Measurements from ENCODE around the gene RABAC1. TPM values are rescaled to one million over a fixed set of nuclear protein-coding genes. Genes with fewer than 3 reads are reported as not detected.

The RABAC1 gene
- total and polyA plus RNA-seq, 10 of the 15 experiments (the other 5 are each of a cell fraction or from before 2014, with no cell fraction given), result 10.9 to 115 (median 49.2) TPM

GRCh38 chr19:41951686-41952172 lies 7.4 kb downstream of the RABAC1 start (continued):
- TF ChIP-seq ETV6 (conservative IDR thresholded peaks at IDR 0.05 in 1 of 2, IDR thresholded peaks at IDR 0.05 in 1 of 2; ENCODE audit: borderline replicate concordance in 1 of 2, low read depth in 1 of 2) (no peak), ZBTB4 (CRISPR knock-in tag; IDR thresholded peaks at IDR 0.05) (no peak), PML (IDR thresholded peaks at IDR 0.05; ENCODE audit: low read length) (no peak), RB1 (IDR thresholded peaks at IDR 0.05; ENCODE audit: borderline replicate concordance) (peak; percentile 62; the same call in 1 of the 2 replicates), ZBTB33 (IDR thresholded peaks at IDR 0.05) (no peak), TCF3 (IDR thresholded peaks at IDR 0.05; ENCODE audit: borderline replicate concordance, insufficient read depth, low read depth, low read length) (no peak), DPF2 (IDR thresholded peaks at IDR 0.05) (no peak), RELA (IDR thresholded peaks at IDR 0.05; ENCODE audit: borderline replicate concordance, partially characterized antibody) (no peak), SIX5 (IDR thresholded peaks at IDR 0.05; ENCODE audit: low read depth, low read length, severe bottlenecking) (no peak), RBBP5 (conservative IDR thresholded peaks at IDR 0.05) (no peak), IKZF1 (conservative IDR thresholded peaks at IDR 0.05) (peak; percentile 46), CHD1 (IDR thresholded peaks at IDR 0.05; ENCODE audit: low read depth, low read length) (no peak), BCL3 (IDR thresholded peaks at IDR 0.05; ENCODE audit: borderline replicate concordance, insufficient read depth, low read depth, low read length, poor library complexity, severe bottlenecking) (no peak), POU2F2 (IDR thresholded peaks at IDR 0.05; ENCODE audit: borderline replicate concordance, low read depth, low read length) (no peak), MTA2 (IDR thresholded peaks at IDR 0.05; ENCODE audit: low read depth) (no peak), ZSCAN29 (IDR thresholded peaks at IDR 0.05) (no peak), ATF3 (IDR thresholded peaks at IDR 0.05; ENCODE audit: borderline replicate concordance, extremely low read depth, low read depth, low read length) (no peak), ZBED1 (IDR thresholded peaks at IDR 0.05; ENCODE audit: borderline replicate concordance) (no peak)
